ENCODE results near the gene ANKS3. TPM values are rescaled to one million over a fixed set of nuclear protein-coding genes. Genes with fewer than 3 reads are reported as not detected.

ANKS3 gene
- total and polyA plus RNA-seq, 2 experiments from 2014 or later: 22.5 to 24.9 TPM

GRCh38 chr16:4666537-4667202 lies 67.4 kb downstream of the ANKS3 start:
- no peak overlapping the region for H3K4me3 Mint-ChIP-seq
- H3K79me2 ChIP-seq (replicated peaks; ENCODE audit: insufficient read depth): no peaks in the 10 kb centered on the region; the same call in 1 of the 2 replicates
- H3K4me2 ChIP-seq: no peak overlapping the region
- H3K27me3 Mint-ChIP-seq (ENCODE audit: insufficient read depth, low read depth, poor library complexity): peaks cover 5% of the 10 kb centered on the region
- H3K36me3 Mint-ChIP-seq (ENCODE audit: low read depth): peaks cover 19% of the 10 kb centered on the region
- 0 out of 2 replicates have a peak, but pooled peaks cover 4% of the 10 kb centered on the region for H4K20me1 ChIP-seq (replicated peaks; ENCODE audit: insufficient read depth)
- no peaks in the 10 kb centered on the region for H3K9me2 ChIP-seq (ENCODE audit: insufficient read depth)
- H3K4me3 ChIP-seq: no peak overlapping the region
- H3K27ac ChIP-seq (ENCODE audit: low read depth): no peak overlapping the region
- no peaks in the 10 kb centered on the region for H3K27me3 ChIP-seq (ENCODE audit: insufficient read depth)
- H3K27ac Mint-ChIP-seq: no peak overlapping the region
- DNase-seq (ENCODE audit: low spot score): no peak
- no peaks in the 10 kb centered on the region for H3K4me1 ChIP-seq (ENCODE audit: insufficient read depth)
- H2AFZ ChIP-seq: no peak overlapping the region
- H3K9me3 Mint-ChIP-seq: no peaks in the 10 kb centered on the region
- 0 out of 2 replicates have a peak, but pooled peaks cover 7% of the 10 kb centered on the region for H3F3A ChIP-seq (replicated peaks; ENCODE audit: low read depth)
- no peak for ATAC-seq
- H3K36me3 ChIP-seq (ENCODE audit: insufficient read depth): peaks cover 8% of the 10 kb centered on the region
- TF ChIP-seq ZNF462 (CRISPR knock-in tag; IDR thresholded peaks at IDR 0.05): no peak
- peak; percentile 17 to 32; a peak in 3 of 4 replicates for TF ChIP-seq CTCF (conservative IDR thresholded peaks at IDR 0.05; ENCODE audit: low read depth in 2 of 2)
- peaks cover 3% of the 10 kb centered on the region; the same call in 1 of the 3 replicates for H3K4me1 Mint-ChIP-seq
